Trophoblast cell (in vitro differentiated cells and primary cell): ENCODE measurements around the gene PLEKHJ1.

Experiments
- DNase-seq, 2 donors: peaks; one replicate each; pipeline ENCODE4 v3.0.0-alpha.2; 2016
- H2AFZ ChIP-seq: 2 replicates; pipeline ENCODE4 v1.6.1; 2013; ENCODE audit warnings: low read length, moderate library complexity, mild to moderate bottlenecking; ENCODE audit not compliant: insufficient read depth, poor library complexity
- H2AK5ac ChIP-seq: 2 replicates; pipeline ENCODE4 v1.6.1; 2013; ENCODE audit warnings: mild to moderate bottlenecking, low read length
- H2BK120ac ChIP-seq: 2 replicates; pipeline ENCODE4 v1.6.1; 2013; ENCODE audit warnings: low read length, mild to moderate bottlenecking, moderate library complexity; ENCODE audit not compliant: insufficient read depth, poor library complexity
- H2BK12ac ChIP-seq: 2 replicates; pipeline ENCODE4 v1.6.1; 2013; ENCODE audit warnings: mild to moderate bottlenecking, low read length, moderate library complexity
- H2BK5ac ChIP-seq: 2 replicates; pipeline ENCODE4 v1.6.1; 2013; ENCODE audit warnings: low read length, low read depth, moderate library complexity, mild to moderate bottlenecking; ENCODE audit not compliant: poor library complexity
- H3K14ac ChIP-seq: 2 replicates; pipeline ENCODE4 v1.6.1; 2013; ENCODE audit warnings: mild to moderate bottlenecking, low read length
- H3K18ac ChIP-seq: 2 replicates; pipeline ENCODE4 v1.6.1; 2013; ENCODE audit warnings: mild to moderate bottlenecking, low read length
- H3K23ac ChIP-seq: 2 replicates; pipeline ENCODE4 v1.6.1; 2013; ENCODE audit warnings: low read length
- H3K27ac ChIP-seq: 2 replicates; pipeline ENCODE4 v1.5.1; 2013; ENCODE audit warnings: low read depth, mild to moderate bottlenecking, inconsistent platforms, low read length, moderate library complexity
- H3K27me3 ChIP-seq: 2 replicates; pipeline ENCODE4 v1.6.1; 2013; ENCODE audit warnings: inconsistent platforms, mild to moderate bottlenecking, low read length, moderate library complexity; ENCODE audit not compliant: insufficient read depth
- H3K36me3 ChIP-seq, 2 experiments: 1 replicate in 1 of 2; 2 replicates in 1 of 2; pipeline ENCODE4 v1.6.1; 2013; ENCODE audit warnings: low read length in 2 of 2, mild to moderate bottlenecking in 2 of 2, moderate library complexity in 1 of 2; ENCODE audit not compliant: insufficient read depth in 2 of 2, control insufficient read depth in 1 of 2
- H3K4ac ChIP-seq: 2 replicates; pipeline ENCODE4 v1.6.1; 2013; ENCODE audit warnings: low read depth, mild to moderate bottlenecking, low read length, moderate library complexity
- H3K4me1 ChIP-seq, 2 experiments: 1 replicate in 1 of 2; 2 replicates in 1 of 2; pipeline ENCODE4 v1.6.1; 2013; ENCODE audit warnings: low read length in 2 of 2, mild to moderate bottlenecking in 2 of 2, moderate library complexity in 1 of 2; ENCODE audit not compliant: insufficient read depth in 2 of 2, control insufficient read depth in 1 of 2
- H3K4me2 ChIP-seq: 2 replicates; pipeline ENCODE4 v1.6.1; 2013; ENCODE audit warnings: inconsistent platforms, mild to moderate bottlenecking, low read length, moderate library complexity
- H3K4me3 ChIP-seq: 2 replicates; pipeline ENCODE4 v1.5.1; 2013; ENCODE audit warnings: mild to moderate bottlenecking, low read depth, low read length, inconsistent platforms
- H3K79me1 ChIP-seq: one replicate; pipeline ENCODE4 v1.6.1; 2013; ENCODE audit warnings: low read length
- H3K79me2 ChIP-seq: 2 replicates; pipeline ENCODE4 v1.6.1; 2013; ENCODE audit warnings: low read length, mild to moderate bottlenecking; ENCODE audit not compliant: control insufficient read depth, insufficient read depth, poor library complexity
- H3K9ac ChIP-seq: 2 replicates; pipeline ENCODE4 v1.6.1; 2013; ENCODE audit warnings: mild to moderate bottlenecking, low read length
- H3K9me3 ChIP-seq: 2 replicates; pipeline ENCODE4 v1.6.1; 2013; ENCODE audit warnings: low read depth, mild to moderate bottlenecking, control low read depth, inconsistent platforms, low read length; ENCODE audit not compliant: insufficient read depth
- H4K12ac ChIP-seq: 2 replicates; pipeline ENCODE4 v1.6.1; 2013; ENCODE audit warnings: low read depth, mild to moderate bottlenecking, low read length, moderate library complexity
- H4K8ac ChIP-seq: 2 replicates; pipeline ENCODE4 v1.6.1; 2013; ENCODE audit warnings: low read depth, mild to moderate bottlenecking, low read length, moderate library complexity
- H4K91ac ChIP-seq: one replicate; pipeline ENCODE4 v1.6.1; 2013; ENCODE audit warnings: low read depth, mild to moderate bottlenecking, low read length, moderate library complexity
- WGBS: extraction: QIAGEN DNeasy Blood & Tissue Kit; methylation state at CpG from one replicate; pipeline ENCODE4 v1.1.7; 2013; ENCODE audit warnings: missing lambda C conversion rate; ENCODE audit not compliant: insufficient read length, insufficient coverage; ENCODE audit errors: extremely low coverage; 5-methylcytosine and 5-hydroxymethylcytosine counted together

The PLEKHJ1 gene

DNA sequence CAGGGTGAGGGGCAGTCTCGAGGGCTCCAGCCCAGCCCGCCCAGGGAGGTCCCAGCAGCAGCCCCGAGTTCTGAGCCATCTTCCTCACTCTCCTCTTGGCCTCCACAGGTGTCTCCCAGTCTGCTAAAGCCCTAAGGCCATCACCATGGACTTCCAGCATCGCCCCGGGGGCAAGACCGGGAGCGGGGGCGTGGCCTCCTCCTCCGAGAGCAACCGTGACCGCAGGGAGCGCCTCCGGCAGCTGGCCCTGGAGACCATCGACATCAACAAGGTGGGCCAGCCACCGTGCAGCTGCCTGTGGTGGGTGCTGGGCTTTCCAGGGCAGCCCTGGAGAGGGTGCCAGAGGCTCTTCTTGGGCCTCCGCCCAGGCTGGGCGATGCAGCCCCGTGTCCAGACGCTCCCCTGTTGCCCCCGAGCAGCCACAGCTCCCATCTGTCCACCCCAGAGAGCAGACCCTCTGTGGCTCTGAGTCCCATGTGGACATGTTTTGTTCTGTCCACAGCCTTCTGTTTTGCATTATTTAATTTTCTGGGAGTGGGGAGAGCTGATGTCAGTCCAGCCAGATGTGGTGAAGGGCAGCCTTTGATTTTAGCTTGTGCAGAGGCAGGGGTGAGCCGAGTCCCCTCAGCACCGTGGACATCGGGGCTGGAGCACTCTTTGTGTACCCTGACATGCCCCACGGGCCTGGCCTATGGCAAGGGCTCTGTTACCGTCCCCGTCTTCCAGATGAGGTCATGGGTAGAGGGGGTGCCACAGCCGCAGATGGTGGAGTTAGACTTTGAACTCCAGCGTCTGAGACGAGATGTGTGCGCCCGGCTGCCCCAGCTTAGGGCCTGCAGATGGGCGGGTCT lies 7.4 kb upstream of the PLEKHJ1 start:
- no peak overlapping the region for H3K4ac ChIP-seq
- no peak overlapping the region for H3K4me3 ChIP-seq
- peaks cover 0 to 4% of the 10 kb centered on the region in 2 experiments for H3K4me1 ChIP-seq
- no peak overlapping the region for H4K91ac ChIP-seq
- no peak overlapping the region for H2AFZ ChIP-seq
- no peak overlapping the region for H3K4me2 ChIP-seq
- no peak overlapping the region for H4K8ac ChIP-seq
- H3K18ac ChIP-seq: peak overlapping the region; percentile 15
- DNase-seq: peak in 1 of 2 donors; percentile 56
- no peak overlapping the region for H4K12ac ChIP-seq
- peaks cover 71 to 73% of the 10 kb centered on the region in 2 experiments for H3K36me3 ChIP-seq
- H2BK5ac ChIP-seq: no peak overlapping the region
- H3K27me3 ChIP-seq: no peaks in the 10 kb centered on the region
- peaks cover 5% of the 10 kb centered on the region for H3K9me3 ChIP-seq
- H2AK5ac ChIP-seq: no peak overlapping the region
- H2BK120ac ChIP-seq: no peak overlapping the region
- H2BK12ac ChIP-seq: no peak overlapping the region
- H3K23ac ChIP-seq: no peak overlapping the region
- WGBS: no CpG with 5 or more reads among the region's 32 CpGs
- no peak overlapping the region for H3K14ac ChIP-seq
- H3K79me2 ChIP-seq: peaks cover 27% of the 10 kb centered on the region
- H3K79me1 ChIP-seq: no peaks in the 10 kb centered on the region
- H3K9ac ChIP-seq: no peak overlapping the region
- no peak overlapping the region for H3K27ac ChIP-seq

DNA sequence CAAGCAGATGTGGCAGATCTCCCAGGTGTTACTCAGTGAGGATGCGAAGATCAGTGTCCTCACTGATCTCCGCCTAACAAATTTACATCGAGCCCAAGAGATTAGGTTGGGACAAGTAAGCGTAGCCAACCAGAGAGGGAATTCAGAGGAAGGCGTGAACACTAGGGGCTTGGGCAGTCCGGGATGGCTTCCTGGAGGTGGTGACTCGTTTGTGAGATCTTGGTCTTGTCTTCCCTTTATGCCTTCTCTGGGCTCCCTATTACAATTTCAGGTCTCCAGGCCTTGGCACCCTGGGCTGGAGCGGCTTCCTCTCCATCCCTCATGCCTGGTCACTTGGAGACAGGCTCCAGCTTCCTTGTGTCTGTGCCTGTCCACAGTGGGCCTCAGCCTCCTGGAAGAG lies 6.7 kb upstream of the PLEKHJ1 start:
- Histone ChIP-seq H4K91ac (no peak overlapping the region), H3K4ac (peak overlapping the region; percentile 66), H4K8ac (no peak overlapping the region), H3K4me2 (no peak overlapping the region), H3K18ac (peak overlapping the region; percentile 15), H3K9me3 (peaks cover 4% of the 10 kb centered on the region), H3K4me3 (no peak overlapping the region), H3K23ac (no peak overlapping the region), H3K27me3 (no peaks in the 10 kb centered on the region), H2AK5ac (no peak overlapping the region), H2BK12ac (no peak overlapping the region), H3K14ac (no peak overlapping the region), H3K4me1 (peaks cover 2 to 6% of the 10 kb centered on the region in 2 experiments), H2AFZ (no peak overlapping the region), H3K27ac (no peak overlapping the region), H3K9ac (no peak overlapping the region), H3K36me3 (peaks cover 64 to 71% of the 10 kb centered on the region in 2 experiments), H2BK120ac (no peak overlapping the region), H2BK5ac (no peak overlapping the region), H3K79me2 (peaks cover 32% of the 10 kb centered on the region), H3K79me1 (no peaks in the 10 kb centered on the region), H4K12ac (no peak overlapping the region)
- no CpG with 5 or more reads among the region's 8 CpGs for WGBS
- DNase-seq: no peak

DNA sequence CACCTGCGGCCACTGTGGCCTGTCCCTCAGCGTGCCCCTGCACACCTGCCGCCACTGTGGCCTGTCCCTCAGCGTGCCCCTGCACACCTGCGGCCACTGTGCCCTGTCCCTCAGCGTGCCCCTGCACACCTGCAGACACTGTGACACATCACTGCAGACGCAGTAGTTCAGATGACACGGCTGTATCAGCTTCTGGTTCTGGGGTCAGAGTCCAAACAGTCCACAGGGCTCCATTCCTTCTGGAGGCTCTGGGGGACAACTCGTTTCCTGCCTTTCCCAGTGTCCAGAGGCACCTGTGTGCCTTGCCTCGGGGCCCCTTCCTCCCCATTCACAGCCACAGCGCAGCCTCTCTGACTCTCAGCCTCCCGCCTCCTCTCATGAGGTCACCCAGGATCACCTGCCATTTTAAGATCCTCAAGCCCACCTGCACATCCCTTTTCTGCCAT lies 6.0 kb upstream of the PLEKHJ1 start:
- no peak overlapping the region for H3K14ac ChIP-seq
- no peak overlapping the region for H4K8ac ChIP-seq
- H2AFZ ChIP-seq: no peak overlapping the region

DNA sequence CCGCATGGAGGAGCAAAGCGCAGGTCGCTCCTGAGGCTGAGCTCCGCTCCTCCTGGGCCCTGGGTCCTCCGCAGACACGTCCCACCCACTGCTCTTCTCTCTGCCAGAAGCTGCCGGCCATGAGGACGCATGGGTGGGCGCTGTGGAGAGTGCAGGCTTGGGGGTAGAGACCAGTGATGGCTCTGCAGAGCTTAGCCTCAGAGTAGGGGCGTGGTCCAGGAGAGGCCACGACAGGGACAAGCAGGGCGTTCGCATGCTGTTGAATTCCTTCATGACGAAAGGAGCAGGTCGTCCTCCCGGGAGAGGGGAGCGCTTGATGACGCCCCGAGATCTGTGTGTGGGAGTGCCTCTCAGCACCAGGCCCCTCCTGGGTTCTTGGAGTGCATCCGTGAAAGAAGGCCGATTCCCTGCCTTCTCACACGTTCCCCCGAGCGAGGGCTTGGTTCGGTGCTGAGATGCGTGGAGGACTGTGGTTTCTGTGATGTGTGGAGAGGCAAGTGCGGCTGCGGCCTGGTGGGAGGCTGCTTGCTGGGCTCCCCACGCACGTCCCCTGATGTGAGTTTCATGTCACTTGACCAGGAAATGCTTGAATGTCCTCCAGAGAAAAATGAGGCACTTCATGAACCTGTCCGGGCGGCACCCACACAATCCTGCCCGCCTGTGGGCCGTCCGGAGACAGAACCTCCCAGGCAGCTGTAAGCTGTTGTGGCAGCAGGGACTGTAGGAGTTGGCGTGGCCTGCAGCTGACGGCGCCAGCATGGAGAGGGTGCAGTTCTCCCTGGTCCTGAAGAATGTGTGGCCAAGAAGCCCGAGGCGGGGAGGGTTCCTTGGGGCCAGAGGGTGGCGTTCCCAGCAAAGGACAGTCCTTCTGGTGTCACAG lies 5.0 kb upstream of the PLEKHJ1 start:
- no CpG with 5 or more reads among the region's 41 CpGs for WGBS
- Histone ChIP-seq H3K18ac (no peak overlapping the region), H4K91ac (no peak overlapping the region), H3K9ac (no peak overlapping the region), H2BK5ac (no peak overlapping the region), H3K27me3 (no peaks in the 10 kb centered on the region), H3K9me3 (peaks cover 4% of the 10 kb centered on the region), H3K79me2 (peaks cover 45% of the 10 kb centered on the region), H3K4me3 (no peak overlapping the region), H3K27ac (no peak overlapping the region), H2AK5ac (no peak overlapping the region), H3K14ac (no peak overlapping the region), H2BK12ac (no peak overlapping the region), H3K23ac (no peak overlapping the region), H3K4ac (peak overlapping the region; percentile 95), H4K8ac (no peak overlapping the region), H3K4me1 (peaks cover 8 to 12% of the 10 kb centered on the region in 2 experiments), H2AFZ (no peak overlapping the region), H3K4me2 (no peak overlapping the region), H3K36me3 (peaks cover 47 to 55% of the 10 kb centered on the region in 2 experiments), H2BK120ac (no peak overlapping the region), H3K79me1 (peaks cover 9% of the 10 kb centered on the region), H4K12ac (no peak overlapping the region)
- DNase-seq: peak; percentile 72 to 82

More for the DNA sequence above, 6.0 kb upstream of the PLEKHJ1 start:
- no peak overlapping the region for H3K23ac ChIP-seq
- H3K79me2 ChIP-seq: peaks cover 39% of the 10 kb centered on the region
- H2BK120ac ChIP-seq: no peak overlapping the region
- H3K4me1 ChIP-seq: peaks cover 8 to 12% of the 10 kb centered on the region in 2 experiments
- no peak overlapping the region for H2AK5ac ChIP-seq
- H3K9me3 ChIP-seq: peaks cover 4% of the 10 kb centered on the region
- no peak overlapping the region for H3K9ac ChIP-seq
- H3K27ac ChIP-seq: no peak overlapping the region
- peak overlapping the region; percentile 95 for H3K4ac ChIP-seq
- H3K79me1 ChIP-seq: peaks cover under 1% of the 10 kb centered on the region
- H3K18ac ChIP-seq: no peak overlapping the region
- no peaks in the 10 kb centered on the region for H3K27me3 ChIP-seq
- H3K36me3 ChIP-seq: peaks cover 57 to 65% of the 10 kb centered on the region in 2 experiments
- no peak overlapping the region for H3K4me2 ChIP-seq
- H4K12ac ChIP-seq: no peak overlapping the region
- DNase-seq: no peak
- no peak overlapping the region for H2BK12ac ChIP-seq
- WGBS: no CpG with 5 or more reads among the region's 12 CpGs
- H3K4me3 ChIP-seq: no peak overlapping the region
- H4K91ac ChIP-seq: no peak overlapping the region
- no peak overlapping the region for H2BK5ac ChIP-seq
